Skeletal muscle tissue (tissue), 4 donors: ENCODE data around the gene SEMA5A. TPM values are rescaled to one million over a fixed set of nuclear protein-coding genes. Genes with fewer than 3 reads are reported as not detected.

Source experiments
- H3K27ac ChIP-seq: one replicate; pipeline ENCODE4 v1.7.0; 2013; ENCODE audit warnings: mild to moderate bottlenecking, low read depth, low read length, inconsistent platforms
- H3K27me3 ChIP-seq, 3 donors: one replicate each; pipeline ENCODE4 v1.7.0; 2013; ENCODE audit warnings: low read length in 3 of 3; ENCODE audit not compliant: control insufficient read depth in 3 of 3, insufficient read depth in 3 of 3
- H3K36me3 ChIP-seq, 3 donors: one replicate each; pipeline ENCODE4 v1.7.0; 2013; ENCODE audit warnings: low read length in 3 of 3; ENCODE audit not compliant: control insufficient read depth in 3 of 3, insufficient read depth in 3 of 3
- H3K4me1 ChIP-seq, 3 donors: one replicate each; pipeline ENCODE4 v1.7.0; 2013; ENCODE audit warnings: low read length in 3 of 3, mild to moderate bottlenecking in 3 of 3; ENCODE audit not compliant: control insufficient read depth in 3 of 3, insufficient read depth in 3 of 3
- H3K4me3 ChIP-seq, 3 donors: one replicate each; pipeline ENCODE4 v1.7.0; 2013; ENCODE audit warnings: low read length in 3 of 3
- H3K9ac ChIP-seq, 3 donors: one replicate each; pipeline ENCODE4 v1.7.0; 2013; ENCODE audit warnings: low read length in 3 of 3, mild to moderate bottlenecking in 3 of 3, moderate library complexity in 2 of 3, low read depth in 1 of 3
- H3K9me3 ChIP-seq, 3 donors: one replicate each; pipeline ENCODE4 v1.7.0; 2013; ENCODE audit warnings: low read length in 3 of 3; ENCODE audit not compliant: control insufficient read depth in 3 of 3
- total RNA-seq: library from RNA; depleted of rRNA; stranded (reverse); fragments of >200 nt; gene quantifications from one replicate; pipeline ENCODE4 v1.2.3, GENCODE V29; 2014
- donor health status: Osteomylitis.

SEMA5A gene
- total RNA-seq, 1 donor from 2014 or later: 25.1 TPM

- Histone ChIP-seq H3K27me3 (no peaks in the 10 kb centered on the region), H3K36me3 (no peaks in the 10 kb centered on the region), H3K9me3 (no peaks in the 10 kb centered on the region), H3K9ac (no peak overlapping the region), H3K4me1 (no peaks in the 10 kb centered on the region), H3K4me3 (no peak overlapping the region), H3K27ac (no peak overlapping the region)
Measured at GRCh38 chr5:9233712-9234111, 312.2 kb downstream of the SEMA5A start.

- no peaks in the 10 kb centered on the region for H3K36me3 ChIP-seq
- H3K4me3 ChIP-seq: no peak overlapping the region
- H3K27ac ChIP-seq: no peak overlapping the region
- no peaks in the 10 kb centered on the region for H3K4me1 ChIP-seq
- no peaks in the 10 kb centered on the region for H3K27me3 ChIP-seq
- H3K9ac ChIP-seq: no peak overlapping the region
- H3K9me3 ChIP-seq: no peaks in the 10 kb centered on the region
Measured at GRCh38 chr5:9233035-9233434, 312.8 kb downstream of the SEMA5A start.

GRCh38 chr5:9231842-9232241 lies 314.0 kb downstream of the SEMA5A start:
- Histone ChIP-seq H3K4me3 (no peak overlapping the region), H3K27ac (no peak overlapping the region), H3K4me1 (no peaks in the 10 kb centered on the region), H3K9me3 (no peaks in the 10 kb centered on the region), H3K36me3 (no peaks in the 10 kb centered on the region), H3K9ac (no peak overlapping the region), H3K27me3 (no peaks in the 10 kb centered on the region)

GRCh38 chr5:9230355-9230754 lies 315.5 kb downstream of the SEMA5A start:
- no peak overlapping the region for H3K27ac ChIP-seq
- no peaks in the 10 kb centered on the region for H3K9me3 ChIP-seq
- no peaks in the 10 kb centered on the region for H3K4me1 ChIP-seq
- H3K27me3 ChIP-seq: no peaks in the 10 kb centered on the region
- H3K4me3 ChIP-seq: no peak overlapping the region
- H3K9ac ChIP-seq: no peak overlapping the region
- H3K36me3 ChIP-seq: no peaks in the 10 kb centered on the region

GRCh38 chr5:9226016-9226536 lies 319.8 kb downstream of the SEMA5A start:
- Histone ChIP-seq H3K9ac (no peak overlapping the region), H3K27ac (no peak overlapping the region), H3K36me3 (peaks cover 0 to 4% (median 0%) of the 10 kb centered on the region in 3 donors), H3K27me3 (no peaks in the 10 kb centered on the region), H3K4me3 (no peak overlapping the region), H3K9me3 (no peaks in the 10 kb centered on the region), H3K4me1 (no peaks in the 10 kb centered on the region)

GRCh38 chr5:9222054-9222976 lies 323.6 kb downstream of the SEMA5A start:
- no peak overlapping the region for H3K4me3 ChIP-seq
- H3K27ac ChIP-seq: no peak overlapping the region
- H3K9me3 ChIP-seq: no peaks in the 10 kb centered on the region
- no peaks in the 10 kb centered on the region for H3K4me1 ChIP-seq
- H3K27me3 ChIP-seq: no peaks in the 10 kb centered on the region
- no peak overlapping the region for H3K9ac ChIP-seq
- H3K36me3 ChIP-seq: peaks cover 0 to 4% (median 0%) of the 10 kb centered on the region in 3 donors

- Histone ChIP-seq H3K9ac (no peak overlapping the region), H3K36me3 (no peaks in the 10 kb centered on the region), H3K27ac (no peak overlapping the region), H3K4me3 (no peak overlapping the region), H3K9me3 (no peaks in the 10 kb centered on the region), H3K4me1 (no peaks in the 10 kb centered on the region), H3K27me3 (no peaks in the 10 kb centered on the region)
Measured at GRCh38 chr5:9218358-9218757, 327.5 kb downstream of the SEMA5A start.

GRCh38 chr5:9212605-9213004 lies 333.3 kb downstream of the SEMA5A start:
- Histone ChIP-seq H3K4me1 (no peaks in the 10 kb centered on the region), H3K9ac (no peak overlapping the region), H3K27me3 (no peaks in the 10 kb centered on the region), H3K4me3 (no peak overlapping the region), H3K9me3 (no peaks in the 10 kb centered on the region), H3K36me3 (no peaks in the 10 kb centered on the region), H3K27ac (no peak overlapping the region)

GRCh38 chr5:9209846-9210492 lies 335.9 kb downstream of the SEMA5A start:
- H3K27me3 ChIP-seq: no peaks in the 10 kb centered on the region
- H3K4me3 ChIP-seq: no peak overlapping the region
- no peaks in the 10 kb centered on the region for H3K9me3 ChIP-seq
- H3K36me3 ChIP-seq: no peaks in the 10 kb centered on the region
- no peak overlapping the region for H3K9ac ChIP-seq
- H3K4me1 ChIP-seq: no peaks in the 10 kb centered on the region
- H3K27ac ChIP-seq: no peak overlapping the region

GRCh38 chr5:9207817-9208418 lies 338.0 kb downstream of the SEMA5A start:
- no peak overlapping the region for H3K27ac ChIP-seq
- no peaks in the 10 kb centered on the region for H3K4me1 ChIP-seq
- H3K36me3 ChIP-seq: no peaks in the 10 kb centered on the region
- H3K9me3 ChIP-seq: no peaks in the 10 kb centered on the region
- no peaks in the 10 kb centered on the region for H3K27me3 ChIP-seq
- H3K9ac ChIP-seq: no peak overlapping the region
- no peak overlapping the region for H3K4me3 ChIP-seq
